GM12873 (cell line): ENCODE data around the gene TRMT10B.

ENCODE experiments used
- CTCF ChIP-seq: IDR thresholded peaks from 2 replicates; pipeline ENCODE4 v1.5.1; 2012; ENCODE audit warnings: low read depth, mild to moderate bottlenecking, moderate library complexity, low read length, control low read depth; ENCODE audit not compliant: insufficient read depth; ENCODE audit errors: missing control alignments

TRMT10B gene

GRCh38 chr9:37792122-37792521, 38.5 kb downstream of the TRMT10B start:
- no peak for TF ChIP-seq CTCF

- no peak for TF ChIP-seq CTCF
Observed at GRCh38 chr9:37796232-37796631, 42.6 kb downstream of the TRMT10B start.

GRCh38 chr9:37798677-37799076, 45.1 kb downstream of the TRMT10B start:
- TF ChIP-seq CTCF: no peak

DNA sequence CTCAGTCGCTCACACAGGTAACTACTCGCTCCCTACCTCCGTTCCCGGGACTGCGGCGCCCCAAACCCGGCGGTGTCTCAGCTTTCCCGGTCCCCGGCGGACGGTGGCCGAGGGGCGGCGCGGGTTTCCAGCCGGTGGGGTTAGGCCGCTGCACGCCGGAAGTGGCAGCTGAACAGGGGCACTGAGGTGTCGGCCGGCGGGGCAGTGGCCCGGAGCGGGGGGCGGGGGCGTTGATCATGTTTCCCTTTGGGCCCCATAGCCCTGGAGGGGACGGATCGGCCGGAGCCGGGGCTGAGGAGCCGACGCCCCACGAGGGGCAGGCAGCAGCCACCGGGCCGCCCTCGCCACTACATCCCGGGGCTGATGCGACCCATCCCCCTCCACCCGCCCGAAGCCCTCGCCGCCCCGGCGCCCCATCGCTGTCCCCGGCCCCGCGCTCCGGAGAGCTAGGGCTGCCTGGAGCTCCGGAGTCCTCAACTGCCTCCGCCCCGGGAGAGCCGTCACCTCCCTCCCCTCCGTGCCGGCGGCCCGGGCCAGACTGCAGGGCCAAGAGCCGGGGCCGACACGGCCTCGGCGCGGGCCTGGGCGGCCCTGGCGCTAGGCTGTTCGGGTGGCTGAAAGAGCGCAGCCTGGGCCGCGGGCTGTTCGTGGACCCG, 47.2 kb downstream of the TRMT10B start, which contains the start of gene DCAF10:
Gene DCAF10 (plus strand): TSS at position 167 of the 656 bp plus-strand sequence. CDS start 70 bp downstream, at position 237.
- TF ChIP-seq CTCF: no peak

DNA sequence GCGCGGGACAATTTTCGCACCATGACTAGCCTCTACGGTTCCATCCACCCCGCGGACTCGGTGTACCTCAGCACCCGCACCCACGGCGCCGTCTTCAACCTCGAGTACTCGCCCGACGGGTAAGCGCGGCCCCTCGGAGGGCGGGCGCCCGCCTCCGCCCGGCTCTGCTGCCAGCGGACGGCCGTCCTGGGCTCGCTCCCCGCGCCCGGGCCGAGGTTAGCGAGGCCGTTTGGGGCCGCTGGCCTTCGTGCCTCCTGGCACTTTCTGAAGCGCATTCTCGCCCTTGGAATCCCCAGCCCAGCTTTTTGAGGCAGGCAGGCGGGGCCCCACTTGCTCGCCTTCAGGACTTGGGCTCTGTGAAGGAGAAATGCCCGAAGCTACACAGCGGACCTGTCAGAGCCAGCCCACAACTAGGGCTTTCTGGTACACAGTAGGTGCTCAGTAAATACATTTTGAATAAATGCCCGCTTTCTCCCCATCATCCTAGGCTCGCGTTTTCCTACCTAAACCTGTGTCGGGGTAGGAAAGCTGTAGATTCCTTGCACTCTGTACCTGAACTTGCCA, 47.8 kb downstream of the TRMT10B start:
- TF ChIP-seq CTCF: no peak

DNA sequence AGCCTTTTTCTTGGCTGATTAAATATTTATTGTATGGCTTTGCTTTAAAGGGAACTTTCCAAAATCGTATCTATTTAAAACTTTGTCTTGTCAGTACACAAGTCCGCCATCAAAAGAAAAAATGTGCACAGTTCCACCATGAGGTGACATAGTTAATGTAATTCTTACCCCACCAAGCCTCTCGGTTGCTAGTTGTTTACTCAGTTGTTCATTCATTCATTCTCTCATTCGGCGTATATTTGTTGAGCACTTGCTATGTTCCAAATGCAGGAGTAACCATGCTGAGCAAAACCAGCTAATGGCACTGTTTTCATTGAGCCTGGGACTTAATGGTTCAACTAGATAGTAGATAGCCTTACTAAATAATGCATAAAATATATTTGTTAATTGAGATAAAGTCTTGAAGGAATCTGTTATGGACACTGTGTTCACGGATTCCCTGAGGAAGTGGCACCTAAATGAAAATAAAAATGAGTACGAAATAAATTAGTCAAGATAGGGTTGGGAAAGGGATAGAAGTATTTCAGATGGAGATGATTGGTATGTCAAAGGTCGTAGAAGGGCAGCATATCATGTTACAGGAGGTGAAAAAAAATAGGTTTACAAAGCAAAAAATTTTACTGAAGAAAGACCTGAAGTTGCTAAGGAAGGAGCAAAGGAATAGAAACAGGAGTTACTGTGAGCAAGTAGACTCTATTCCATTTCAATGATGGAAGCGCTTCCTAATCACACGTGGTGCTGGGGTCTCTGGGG, 48.5 kb downstream of the TRMT10B start:
- no peak for TF ChIP-seq CTCF

DNA sequence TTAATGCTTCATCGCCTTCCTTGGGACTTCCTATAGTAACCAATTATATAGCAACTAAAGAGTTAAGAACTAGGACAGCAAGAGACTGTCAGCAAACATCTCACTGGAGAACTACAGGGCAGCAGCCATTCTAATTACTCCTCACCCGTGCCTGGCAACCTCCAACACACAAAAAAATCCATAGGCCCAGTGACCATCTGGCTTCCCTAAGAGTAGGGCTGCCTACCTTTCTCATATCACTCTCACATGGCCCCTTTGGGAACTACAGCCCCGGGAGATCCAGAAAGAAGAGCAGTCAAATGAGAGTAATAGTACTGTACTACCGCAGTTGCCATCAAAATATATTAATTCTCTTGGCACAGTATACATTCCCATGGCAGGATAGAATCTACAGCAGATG, 52.7 kb downstream of the TRMT10B start:
- no peak for TF ChIP-seq CTCF
